ENCODE results near the gene VNN1. TPM values are rescaled to one million over a fixed set of nuclear protein-coding genes. Genes with fewer than 3 reads are reported as not detected.

The VNN1 gene
- polyA plus RNA-seq, 1 donor from 2014 or later, result not detected

- H3K4me2 ChIP-seq (ENCODE audit: low read length), result no peak overlapping the region
- no peaks in the 10 kb centered on the region for H3K9me2 ChIP-seq (ENCODE audit: insufficient read depth, low read length)
- H3F3A ChIP-seq (ENCODE audit: insufficient read depth, low read length, poor library complexity, severe bottlenecking), result no peaks in the 10 kb centered on the region
- no peaks in the 10 kb centered on the region for H4K20me1 ChIP-seq (ENCODE audit: insufficient read depth)
- H3K79me2 ChIP-seq (replicated peaks; ENCODE audit: insufficient read depth, low read length), result no peaks in the 10 kb centered on the region
- H3K36me3 ChIP-seq (ENCODE audit: insufficient read depth, low read length), result no peaks in the 10 kb centered on the region
- H3K9ac ChIP-seq (ENCODE audit: low read length), result no peak overlapping the region
- H3K9me3 ChIP-seq (ENCODE audit: low read length), result no peaks in the 10 kb centered on the region
- no peaks in the 10 kb centered on the region for H3K27me3 ChIP-seq (ENCODE audit: insufficient read depth, low read depth, low read length)
- H2AFZ ChIP-seq (ENCODE audit: low read depth, low read length), result no peak overlapping the region
- no peak overlapping the region for H3K4me3 ChIP-seq (ENCODE audit: low read length)
- H3K27ac ChIP-seq (ENCODE audit: low read length), result no peak overlapping the region
- TF ChIP-seq TAF1 (IDR thresholded peaks at IDR 0.05; ENCODE audit: low read depth) (no peak), EZH2 (IDR thresholded peaks at IDR 0.05; ENCODE audit: borderline replicate concordance, insufficient read depth, low read length, poor library complexity, severe bottlenecking) (no peak), SMC3 (conservative IDR thresholded peaks at IDR 0.05; ENCODE audit: poor library complexity) (no peak), EP300 (conservative IDR thresholded peaks at IDR 0.05; ENCODE audit: poor library complexity, severe bottlenecking) (no peak), MXI1 (conservative IDR thresholded peaks at IDR 0.05; ENCODE audit: poor library complexity, severe bottlenecking) (no peak), CTCF (IDR thresholded peaks at IDR 0.05; ENCODE audit: poor library complexity, severe bottlenecking) (no peak), REST (IDR thresholded peaks at IDR 0.05; ENCODE audit: borderline replicate concordance) (no peak), POLR2AphosphoS5 (IDR thresholded peaks at IDR 0.05) (no peak), RAD21 (conservative IDR thresholded peaks at IDR 0.05) (no peak)
Measured at GRCh38 chr6:132686531-132686930, 27.3 kb downstream of the VNN1 start.

- H4K20me1 ChIP-seq (ENCODE audit: insufficient read depth), result no peaks in the 10 kb centered on the region
- H3K9me2 ChIP-seq (ENCODE audit: insufficient read depth, low read length), result no peaks in the 10 kb centered on the region
- H3F3A ChIP-seq (ENCODE audit: insufficient read depth, low read length, poor library complexity, severe bottlenecking), result no peaks in the 10 kb centered on the region
- H3K27me3 ChIP-seq (ENCODE audit: insufficient read depth, low read depth, low read length), result no peaks in the 10 kb centered on the region
- no peak overlapping the region for H3K9ac ChIP-seq (ENCODE audit: low read length)
- no peak overlapping the region for H3K27ac ChIP-seq (ENCODE audit: low read length)
- no peak overlapping the region for H3K4me3 ChIP-seq (ENCODE audit: low read length)
- H3K79me2 ChIP-seq (replicated peaks; ENCODE audit: insufficient read depth, low read length), result no peaks in the 10 kb centered on the region
- TF ChIP-seq MXI1 (conservative IDR thresholded peaks at IDR 0.05; ENCODE audit: poor library complexity, severe bottlenecking) (no peak), EZH2 (IDR thresholded peaks at IDR 0.05; ENCODE audit: borderline replicate concordance, insufficient read depth, low read length, poor library complexity, severe bottlenecking) (no peak), REST (IDR thresholded peaks at IDR 0.05; ENCODE audit: borderline replicate concordance) (no peak), EP300 (conservative IDR thresholded peaks at IDR 0.05; ENCODE audit: poor library complexity, severe bottlenecking) (no peak), RAD21 (conservative IDR thresholded peaks at IDR 0.05) (no peak), POLR2AphosphoS5 (IDR thresholded peaks at IDR 0.05) (no peak), TAF1 (IDR thresholded peaks at IDR 0.05; ENCODE audit: low read depth) (no peak), CTCF (IDR thresholded peaks at IDR 0.05; ENCODE audit: poor library complexity, severe bottlenecking) (no peak), SMC3 (conservative IDR thresholded peaks at IDR 0.05; ENCODE audit: poor library complexity) (no peak)
- H2AFZ ChIP-seq (ENCODE audit: low read depth, low read length), result no peak overlapping the region
- H3K4me2 ChIP-seq (ENCODE audit: low read length), result no peak overlapping the region
- H3K9me3 ChIP-seq (ENCODE audit: low read length), result no peaks in the 10 kb centered on the region
- no peaks in the 10 kb centered on the region for H3K36me3 ChIP-seq (ENCODE audit: insufficient read depth, low read length)
Measured at GRCh38 chr6:132685009-132685408, 28.8 kb downstream of the VNN1 start.
